ENCODE measurements around the gene CDH3.

Gene CDH3

GRCh38 chr16:68659412-68660358, 14.6 kb downstream of the CDH3 start:
- TF ChIP-seq CTCF (IDR thresholded peaks at IDR 0.05; ENCODE audit: low read depth, low read length): no peak
- H3K4me3 ChIP-seq (ENCODE audit: low read depth, low read length): no peak overlapping the region

- H3K4me3 ChIP-seq (ENCODE audit: low read depth, low read length): no peak overlapping the region
- TF ChIP-seq CTCF (IDR thresholded peaks at IDR 0.05; ENCODE audit: low read depth, low read length): no peak
These were observed 15.3 kb downstream of the CDH3 start for GRCh38 chr16:68660359-68660795.

GRCh38 chr16:68662035-68662434, 16.9 kb downstream of the CDH3 start:
- H3K4me3 ChIP-seq (ENCODE audit: low read depth, low read length): no peak overlapping the region
- TF ChIP-seq CTCF (IDR thresholded peaks at IDR 0.05; ENCODE audit: low read depth, low read length): no peak

GRCh38 chr16:68664297-68664696, 19.2 kb downstream of the CDH3 start:
- no peak overlapping the region for H3K4me3 ChIP-seq (ENCODE audit: low read depth, low read length)
- no peak for TF ChIP-seq CTCF (IDR thresholded peaks at IDR 0.05; ENCODE audit: low read depth, low read length)

- no peak for TF ChIP-seq CTCF (IDR thresholded peaks at IDR 0.05; ENCODE audit: low read depth, low read length)
- no peak overlapping the region for H3K4me3 ChIP-seq (ENCODE audit: low read depth, low read length)
These were observed 20.4 kb downstream of the CDH3 start for GRCh38 chr16:68665501-68665900.

- no peak overlapping the region for H3K4me3 ChIP-seq (ENCODE audit: low read depth, low read length)
- no peak for TF ChIP-seq CTCF (IDR thresholded peaks at IDR 0.05; ENCODE audit: low read depth, low read length)
These were observed 23.2 kb downstream of the CDH3 start for GRCh38 chr16:68668266-68668665.

GRCh38 chr16:68676113-68676860, 31.2 kb downstream of the CDH3 start:
- no peak for TF ChIP-seq CTCF (IDR thresholded peaks at IDR 0.05; ENCODE audit: low read depth, low read length)
- H3K4me3 ChIP-seq (ENCODE audit: low read depth, low read length): no peak overlapping the region
